H1 (cell line): ENCODE measurements around the gene MYBPC3.

Experiments used
- CBX5 ChIP-seq: fragments of 300-800, 300-1000 bp; sonication (generic); IDR thresholded peaks from 2 replicates; pipeline ENCODE4 v1.7.1; 2016; ENCODE audit warnings: antibody characterized with exemption, low read length, low read depth
- POLR2A ChIP-seq, 2 experiments: IDR thresholded peaks; 1 replicate in 1 of 2; 2 replicates in 1 of 2; pipeline ENCODE4 v1.6.1; 2011; ENCODE audit warnings: low read depth in 2 of 2, low read length in 2 of 2, mild to moderate bottlenecking in 2 of 2; ENCODE audit errors: control extremely low read depth in 1 of 2
- RBBP5 ChIP-seq: IDR thresholded peaks from 2 replicates; pipeline ENCODE4 v1.7.1; 2012; ENCODE audit warnings: low read depth, mild to moderate bottlenecking, inconsistent platforms, low read length, moderate library complexity, borderline replicate concordance
- RNF2 ChIP-seq: fragments of 200-900, 300-1000 bp; sonication (generic); IDR thresholded peaks from 2 replicates; pipeline ENCODE4 v1.7.1; 2016; ENCODE audit warnings: borderline replicate concordance, low read depth, mild to moderate bottlenecking, antibody characterized with exemption, low read length; ENCODE audit not compliant: poor library complexity, severe bottlenecking; ENCODE audit errors: missing control alignments
- SP2 ChIP-seq: IDR thresholded peaks from 2 replicates; pipeline ENCODE4 v1.6.1; 2012; ENCODE audit warnings: mild to moderate bottlenecking, low read length, inconsistent platforms
- SRF ChIP-seq: IDR thresholded peaks from 2 replicates; pipeline ENCODE4 v1.6.1; 2011; ENCODE audit warnings: mild to moderate bottlenecking, low read depth, low read length, moderate library complexity
- TCF12 ChIP-seq: IDR thresholded peaks from 2 replicates; pipeline ENCODE4 v1.6.1; 2011; ENCODE audit warnings: low read depth, mild to moderate bottlenecking, low read length
- YY1 ChIP-seq: IDR thresholded peaks from 2 replicates; pipeline ENCODE4 v1.6.1; 2011; ENCODE audit warnings: low read depth, mild to moderate bottlenecking, low read length
- TF ChIP-seq, protein P1 (sequence below), 3 experiments: IDR thresholded peaks; 1 replicate in 2 of 3; 2 replicates in 1 of 3; pipeline versions ENCODE4 v1.5.1 to v1.6.1; 2011; ENCODE audit warnings: low read length in 3 of 3, mild to moderate bottlenecking in 3 of 3, inconsistent platforms in 2 of 3, low read depth in 1 of 3, moderate library complexity in 1 of 3; ENCODE audit not compliant: insufficient read depth in 1 of 3; ENCODE audit errors: control extremely low read depth in 1 of 3

GRCh38 chr11:47337229-47337924 lies 15.1 kb downstream of the MYBPC3 start:
- TF ChIP-seq RBBP5 (no peak), CBX5 (no peak), YY1 (no peak), SRF (no peak), SP2 (no peak), RNF2 (no peak), TCF12 (no peak), POLR2A (IDR thresholded peaks at IDR 0.05; ENCODE audit: control extremely low read depth in 1 of 2, low read depth in 2 of 2, low read length in 2 of 2) (no peak)
- TF ChIP-seq, protein P1, sequence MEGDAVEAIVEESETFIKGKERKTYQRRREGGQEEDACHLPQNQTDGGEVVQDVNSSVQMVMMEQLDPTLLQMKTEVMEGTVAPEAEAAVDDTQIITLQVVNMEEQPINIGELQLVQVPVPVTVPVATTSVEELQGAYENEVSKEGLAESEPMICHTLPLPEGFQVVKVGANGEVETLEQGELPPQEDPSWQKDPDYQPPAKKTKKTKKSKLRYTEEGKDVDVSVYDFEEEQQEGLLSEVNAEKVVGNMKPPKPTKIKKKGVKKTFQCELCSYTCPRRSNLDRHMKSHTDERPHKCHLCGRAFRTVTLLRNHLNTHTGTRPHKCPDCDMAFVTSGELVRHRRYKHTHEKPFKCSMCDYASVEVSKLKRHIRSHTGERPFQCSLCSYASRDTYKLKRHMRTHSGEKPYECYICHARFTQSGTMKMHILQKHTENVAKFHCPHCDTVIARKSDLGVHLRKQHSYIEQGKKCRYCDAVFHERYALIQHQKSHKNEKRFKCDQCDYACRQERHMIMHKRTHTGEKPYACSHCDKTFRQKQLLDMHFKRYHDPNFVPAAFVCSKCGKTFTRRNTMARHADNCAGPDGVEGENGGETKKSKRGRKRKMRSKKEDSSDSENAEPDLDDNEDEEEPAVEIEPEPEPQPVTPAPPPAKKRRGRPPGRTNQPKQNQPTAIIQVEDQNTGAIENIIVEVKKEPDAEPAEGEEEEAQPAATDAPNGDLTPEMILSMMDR (IDR thresholded peaks at IDR 0.05; ENCODE audit: control extremely low read depth in 1 of 3, insufficient read depth in 1 of 3, low read depth in 1 of 3, low read length in 3 of 3) = no peak
